Astrocyte of the spinal cord (primary cell): Measurements from ENCODE around the gene C11orf86.
"Not testable (repeated sequence)": the region's sequence is repeated elsewhere in the genome, so short reads cannot be mapped to it uniquely, and the experiment has no call there.

ENCODE experiments used
- DNase-seq: peaks from one replicate; pipeline ENCODE4 v3.0.0; 2011; ENCODE audit warnings: low read depth, low spot score
- H3K4me3 ChIP-seq: 2 replicates; pipeline ENCODE4 v1.5.1; 2011; ENCODE audit warnings: low read depth, mild to moderate bottlenecking, low read length, moderate library complexity
- in situ Hi-C: cut with HindIII; loops from 2 replicates; pipeline ENCODE4 v1.10.0; 2017; ENCODE audit warnings: low sequenced_read_pairs
- TF ChIP-seq, protein P1 (sequence below): IDR thresholded peaks from 2 replicates; pipeline ENCODE4 v1.5.1; 2012; ENCODE audit warnings: low read depth, mild to moderate bottlenecking, low read length, inconsistent platforms

The C11orf86 gene

DNA sequence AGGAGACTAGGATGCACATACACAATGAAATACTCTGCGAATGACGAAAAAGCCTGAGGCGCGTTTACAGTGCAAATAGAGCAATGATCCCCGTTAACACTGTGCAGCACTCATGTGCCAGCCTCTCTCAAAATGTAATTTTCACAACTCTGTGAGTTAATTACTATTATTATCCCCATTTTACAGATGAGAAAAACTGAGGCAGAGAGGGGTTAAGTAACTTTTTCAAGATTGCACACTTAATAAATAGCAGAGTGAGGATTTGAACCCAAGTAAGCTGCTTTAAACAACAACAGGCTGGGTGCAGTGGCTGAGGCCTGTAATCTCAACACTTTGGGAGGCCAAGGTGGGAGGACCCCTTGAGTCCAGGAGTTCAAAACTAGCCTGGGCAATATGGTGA is 26.2 kb downstream of the C11orf86 start:
- in situ Hi-C loops, result no loop called here
- H3K4me3 ChIP-seq, result no peak overlapping the region
- DNase-seq, result no peak
- TF ChIP-seq, protein P1, sequence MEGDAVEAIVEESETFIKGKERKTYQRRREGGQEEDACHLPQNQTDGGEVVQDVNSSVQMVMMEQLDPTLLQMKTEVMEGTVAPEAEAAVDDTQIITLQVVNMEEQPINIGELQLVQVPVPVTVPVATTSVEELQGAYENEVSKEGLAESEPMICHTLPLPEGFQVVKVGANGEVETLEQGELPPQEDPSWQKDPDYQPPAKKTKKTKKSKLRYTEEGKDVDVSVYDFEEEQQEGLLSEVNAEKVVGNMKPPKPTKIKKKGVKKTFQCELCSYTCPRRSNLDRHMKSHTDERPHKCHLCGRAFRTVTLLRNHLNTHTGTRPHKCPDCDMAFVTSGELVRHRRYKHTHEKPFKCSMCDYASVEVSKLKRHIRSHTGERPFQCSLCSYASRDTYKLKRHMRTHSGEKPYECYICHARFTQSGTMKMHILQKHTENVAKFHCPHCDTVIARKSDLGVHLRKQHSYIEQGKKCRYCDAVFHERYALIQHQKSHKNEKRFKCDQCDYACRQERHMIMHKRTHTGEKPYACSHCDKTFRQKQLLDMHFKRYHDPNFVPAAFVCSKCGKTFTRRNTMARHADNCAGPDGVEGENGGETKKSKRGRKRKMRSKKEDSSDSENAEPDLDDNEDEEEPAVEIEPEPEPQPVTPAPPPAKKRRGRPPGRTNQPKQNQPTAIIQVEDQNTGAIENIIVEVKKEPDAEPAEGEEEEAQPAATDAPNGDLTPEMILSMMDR, result no peak

DNA sequence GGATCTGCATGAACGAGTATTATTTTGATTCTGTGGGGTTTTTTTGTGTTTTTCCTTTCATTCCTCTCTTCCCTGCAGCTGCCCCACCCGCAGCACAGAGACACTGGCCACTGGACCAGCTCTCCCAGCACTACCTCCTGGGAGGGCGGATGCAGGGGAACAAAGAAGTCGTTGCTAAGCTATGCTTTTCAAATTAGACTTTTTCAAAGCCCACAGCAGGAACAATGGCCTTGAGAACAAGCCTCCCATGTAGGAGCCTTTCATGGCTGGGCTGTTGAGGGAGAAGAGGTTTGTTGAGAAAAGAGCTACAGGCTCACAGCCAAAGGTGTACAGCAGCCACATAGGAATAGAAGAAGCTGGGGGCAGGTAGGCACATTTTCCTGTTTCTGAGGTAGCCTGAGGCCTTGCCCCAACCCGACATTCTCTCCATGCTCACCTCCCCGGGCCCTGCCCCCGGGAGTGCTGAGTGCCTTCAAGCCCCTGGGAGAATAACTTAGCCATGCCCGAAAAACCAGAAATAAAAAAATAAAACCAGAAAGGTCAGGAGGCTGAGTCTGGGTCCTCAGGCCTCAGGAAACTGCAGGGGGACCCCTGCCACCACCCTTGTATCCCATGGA is 27.3 kb downstream of the C11orf86 start:
- no peak overlapping the region for H3K4me3 ChIP-seq
- DNase-seq, result no peak
- TF ChIP-seq, protein P1, result no peak
- in situ Hi-C loops, result no loop called here

DNA sequence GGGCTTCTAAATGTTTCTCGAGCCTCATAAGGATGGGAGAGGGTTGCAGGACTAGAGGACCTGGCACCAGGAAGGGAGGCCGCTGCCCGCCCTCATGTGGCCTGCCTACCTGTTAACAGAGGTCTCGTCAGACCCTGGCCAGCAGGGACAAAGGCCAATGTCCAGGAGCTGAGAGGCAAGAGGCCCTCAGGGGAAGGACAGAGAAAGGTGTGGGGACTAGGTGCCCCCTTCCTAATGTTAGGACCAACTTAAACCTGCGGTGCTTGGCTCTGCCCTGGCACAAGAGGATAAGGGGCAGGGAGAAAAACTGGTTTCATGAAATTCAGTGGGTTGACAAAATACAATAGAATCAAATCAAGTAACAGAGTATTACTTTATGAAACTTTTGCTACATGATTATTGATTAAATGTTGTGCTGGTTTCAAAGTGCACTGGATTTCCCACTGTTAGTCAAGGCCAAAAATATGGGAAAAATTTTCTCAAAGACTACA is 27.9 kb downstream of the C11orf86 start:
- in situ Hi-C loops, result no loop called here
- DNase-seq, result no peak
- TF ChIP-seq, protein P1, result no peak
- H3K4me3 ChIP-seq, result no peak overlapping the region

DNA sequence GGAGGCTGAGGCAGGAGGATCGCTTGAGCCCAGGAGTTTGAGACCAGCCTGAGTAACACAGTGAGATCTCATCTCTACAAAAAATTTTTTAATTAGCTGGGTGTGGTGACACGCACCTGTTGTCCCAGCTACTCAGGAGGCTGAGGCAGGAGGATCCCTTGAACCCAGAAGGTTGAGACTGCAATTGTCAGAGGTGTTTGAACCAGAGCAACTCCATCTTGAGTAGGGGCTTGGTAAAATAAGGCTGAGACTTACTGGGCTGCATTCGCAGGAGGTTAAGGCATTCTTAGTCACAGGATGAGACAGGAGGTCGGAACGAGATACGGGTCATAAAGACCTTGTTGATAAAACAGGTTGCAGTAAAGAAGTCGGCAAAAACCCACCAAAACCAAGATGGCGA is 30.1 kb downstream of the C11orf86 start:
- H3K4me3 ChIP-seq, DNase-seq, in situ Hi-C loops: not testable (repeated sequence)

DNA sequence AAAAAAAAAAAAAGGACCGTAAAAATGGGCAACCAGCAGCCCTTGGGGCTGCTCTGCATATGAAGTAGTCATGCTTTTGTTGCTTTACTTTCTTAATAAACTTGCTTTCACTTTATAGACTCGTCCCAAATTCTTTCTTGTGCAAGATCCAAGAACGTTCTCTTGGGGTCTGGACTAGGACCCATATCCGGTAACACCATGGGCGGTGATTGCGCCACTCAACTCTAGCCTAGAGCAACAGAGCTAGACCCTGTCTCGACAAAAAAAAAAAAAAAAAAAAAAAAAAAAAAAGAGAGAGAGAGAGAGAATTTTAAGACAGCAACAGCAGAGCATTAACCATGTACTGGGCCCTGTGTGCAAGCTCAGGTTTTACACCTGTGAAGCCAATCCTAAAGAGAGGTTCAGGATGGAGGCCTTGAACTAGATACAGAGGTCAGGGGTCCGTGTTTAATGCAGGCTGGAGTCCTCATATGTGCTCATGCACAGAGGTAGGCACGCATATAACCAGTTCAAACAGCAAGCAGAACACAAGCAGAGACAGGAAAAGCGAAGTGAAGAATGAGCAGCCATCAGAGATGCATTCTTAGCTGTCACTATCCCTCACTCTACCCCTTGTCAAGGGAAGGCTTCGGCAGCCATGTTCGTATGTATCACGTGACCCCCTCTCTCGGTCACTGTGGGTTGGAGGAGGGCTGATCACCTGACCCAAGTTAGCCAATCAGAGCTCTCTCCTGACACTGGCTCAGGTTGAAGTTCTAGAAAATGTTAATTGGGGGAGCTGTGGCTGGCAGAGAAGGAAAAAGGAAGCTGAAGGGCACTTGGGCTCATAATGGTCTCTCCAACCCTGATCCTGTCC is 31.2 kb downstream of the C11orf86 start:
- in situ Hi-C loops, result no loop called here
- TF ChIP-seq, protein P1, result no peak
- no peak overlapping the region for H3K4me3 ChIP-seq
- no peak for DNase-seq

DNA sequence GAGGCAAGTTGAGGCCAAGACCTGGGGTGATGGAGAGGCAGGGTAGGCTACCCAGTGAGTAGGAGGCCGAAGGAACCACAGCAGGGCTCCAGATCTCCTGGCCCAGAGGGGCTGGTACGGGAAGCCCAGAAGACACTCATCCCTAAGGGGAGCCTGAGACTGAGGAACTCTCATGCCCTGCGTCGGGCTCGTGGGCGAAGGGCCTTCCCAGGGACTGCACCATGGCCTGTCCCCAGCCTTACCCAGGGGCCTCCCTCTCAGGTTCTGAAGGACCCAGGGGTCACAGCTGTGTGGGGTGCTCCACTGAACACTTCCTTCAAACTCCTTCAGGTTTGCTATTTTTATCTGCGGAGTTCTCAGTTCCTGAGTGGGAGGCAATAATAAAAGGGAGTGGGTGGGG is 32.0 kb downstream of the C11orf86 start:
- TF ChIP-seq, protein P1, result no peak
- DNase-seq, result no peak
- in situ Hi-C loops, result no loop called here
- no peak overlapping the region for H3K4me3 ChIP-seq

DNA sequence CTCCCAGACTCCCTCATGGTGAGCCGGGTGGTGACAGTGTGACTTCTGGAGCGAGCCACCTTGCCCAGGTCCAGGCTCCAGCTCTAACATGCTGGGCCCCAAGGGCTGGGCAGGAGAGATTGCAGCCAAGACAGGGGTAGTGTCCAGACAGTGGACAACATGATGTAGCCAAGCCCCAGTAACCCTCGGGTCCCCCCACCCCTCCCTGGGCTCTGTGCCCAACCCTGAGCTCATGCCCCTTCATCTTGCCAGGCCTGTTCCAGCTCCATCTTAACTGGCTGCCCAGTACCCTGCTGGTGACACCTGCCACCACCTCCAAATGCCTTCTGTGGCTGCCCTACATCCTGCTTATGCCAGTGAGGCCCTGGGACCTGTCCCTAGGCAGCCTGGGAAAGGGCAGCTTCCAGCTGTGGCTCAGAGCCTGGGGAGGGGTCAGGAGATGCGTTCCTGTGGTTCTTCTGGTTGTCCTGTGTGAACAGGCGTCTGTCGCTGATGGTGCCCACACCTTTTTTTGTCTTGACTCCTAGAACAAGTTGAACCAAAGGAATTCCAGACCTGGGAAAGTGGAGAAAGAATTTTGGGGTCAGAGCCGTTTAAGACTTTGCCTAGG is 35.3 kb downstream of the C11orf86 start:
- no peak overlapping the region for H3K4me3 ChIP-seq
- no peak for DNase-seq
- TF ChIP-seq, protein P1, result no peak
- in situ Hi-C loops, result no loop called here
